MM.1S (cell line): Measurements from ENCODE around the gene CACHD1.
"Not testable (repeated sequence)": the region's sequence is repeated elsewhere in the genome, so short reads cannot be mapped to it uniquely, and the experiment has no call there.

ENCODE experiments used
- DNase-seq: peaks from one replicate; pipeline ENCODE4 v3.0.0-alpha.2; 2015
- H2AFZ ChIP-seq: fragments of 300-600 bp; sonication (generic); 2 replicates; pipeline ENCODE4 v1.6.0; 2016; ENCODE audit warnings: antibody characterized with exemption, low read length
- H3F3A ChIP-seq: fragments of 300-600 bp; sonication (generic); 2 replicates; pipeline ENCODE4 v1.6.1; 2016; ENCODE audit warnings: mild to moderate bottlenecking, antibody characterized with exemption, low read length, moderate library complexity, mixed read lengths; ENCODE audit not compliant: insufficient read depth
- H3K27ac ChIP-seq: fragments of 300-600 bp; sonication (generic); 2 replicates; pipeline ENCODE4 v1.5.1; 2016; ENCODE audit warnings: mild to moderate bottlenecking, low read length
- H3K27me3 ChIP-seq: fragments of 300-600 bp; sonication (generic); replicated peaks from 2 replicates; pipeline ENCODE4 v1.6.0; 2016; ENCODE audit warnings: low read length; ENCODE audit not compliant: insufficient read depth
- H3K36me3 ChIP-seq: fragments of 300-600 bp; sonication (generic); replicated peaks from 2 replicates; pipeline ENCODE4 v1.6.1; 2016; ENCODE audit warnings: mild to moderate bottlenecking, low read length, mixed read lengths; ENCODE audit not compliant: insufficient read depth
- H3K4me1 ChIP-seq: fragments of 300-600 bp; sonication (generic); 2 replicates; pipeline ENCODE4 v1.6.1; 2016; ENCODE audit warnings: low read length, mixed read lengths
- H3K4me2 ChIP-seq: fragments of 300-600 bp; sonication (generic); 2 replicates; pipeline ENCODE4 v1.6.0; 2016; ENCODE audit warnings: low read depth, low read length
- H3K4me3 ChIP-seq: fragments of 300-600 bp; sonication (generic); 2 replicates; pipeline ENCODE4 v1.5.1; 2016; ENCODE audit warnings: low read length, mixed read lengths
- H3K79me2 ChIP-seq: fragments of 300-600 bp; sonication (generic); 2 replicates; pipeline ENCODE4 v1.6.1; 2016; ENCODE audit warnings: mixed run types, low read length, mixed read lengths
- H3K9ac ChIP-seq: fragments of 300-600 bp; sonication (generic); 2 replicates; pipeline ENCODE4 v1.6.1; 2016; ENCODE audit warnings: low read length, mixed read lengths
- H3K9me2 ChIP-seq: fragments of 300-600 bp; sonication (generic); replicated peaks from 2 replicates; pipeline ENCODE4 v1.6.1; 2016; ENCODE audit warnings: mild to moderate bottlenecking, low read length, mixed read lengths; ENCODE audit not compliant: insufficient read depth
- H3K9me3 ChIP-seq: fragments of 300-600 bp; sonication (generic); replicated peaks from 2 replicates; pipeline ENCODE4 v1.6.1; 2016; ENCODE audit warnings: mild to moderate bottlenecking, low read length, mixed read lengths; ENCODE audit not compliant: insufficient read depth
- H4K20me1 ChIP-seq: fragments of 300-600 bp; sonication (generic); 2 replicates; pipeline ENCODE4 v1.6.1; 2016; ENCODE audit warnings: mild to moderate bottlenecking, low read length, moderate library complexity, mixed read lengths; ENCODE audit not compliant: insufficient read depth
- EZH2 ChIP-seq: fragments of 300-600 bp; sonication (generic); optimal IDR thresholded peaks from 2 replicates; pipeline ENCODE3; 2017; ENCODE audit warnings: low read depth, mild to moderate bottlenecking, antibody characterized with exemption, low read length, mixed read lengths
- EZH2phosphoT487 ChIP-seq: fragments of 300-600 bp; sonication (generic); IDR thresholded peaks from 2 replicates; pipeline ENCODE4 v1.6.1; 2018; ENCODE audit warnings: antibody characterized with exemption, low read length
- TF ChIP-seq, protein P1 (sequence below): fragments of 300-600 bp; sonication (generic); IDR thresholded peaks from 2 replicates; pipeline ENCODE4 v1.5.1; 2016; ENCODE audit warnings: antibody characterized with exemption, low read length, mixed read lengths

The CACHD1 gene

DNA sequence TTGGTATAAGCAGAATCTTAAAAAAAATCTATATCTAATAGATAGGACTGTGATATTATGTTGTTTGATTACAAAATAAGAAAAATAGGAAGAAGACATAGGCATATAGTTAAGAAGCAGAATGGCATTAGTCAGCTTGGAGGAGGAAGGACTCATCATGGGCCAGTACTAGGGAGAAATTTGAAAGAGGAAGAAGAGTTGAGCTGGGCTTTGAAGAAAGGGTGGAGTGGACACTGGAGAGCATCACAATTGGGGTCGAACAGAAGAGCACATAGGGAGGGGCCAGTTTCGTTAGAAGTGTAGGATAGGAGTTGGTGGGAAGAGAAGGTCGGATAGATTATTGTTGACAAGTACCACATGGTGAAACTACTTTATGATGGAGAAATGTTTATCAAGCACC lies 129.3 kb downstream of the CACHD1 start:
- Histone ChIP-seq H3K36me3 (no peaks in the 10 kb centered on the region), H3K4me2 (no peak overlapping the region), H3K4me3 (no peak overlapping the region), H3K79me2 (no peaks in the 10 kb centered on the region), H3K27ac (no peak overlapping the region), H3K4me1 (no peaks in the 10 kb centered on the region), H2AFZ (no peak overlapping the region), H4K20me1 (no peaks in the 10 kb centered on the region), H3F3A (no peaks in the 10 kb centered on the region), H3K27me3 (no peaks in the 10 kb centered on the region), H3K9ac (no peak overlapping the region), H3K9me2 (no peaks in the 10 kb centered on the region), H3K9me3 (no peaks in the 10 kb centered on the region)
- TF ChIP-seq, protein P1, sequence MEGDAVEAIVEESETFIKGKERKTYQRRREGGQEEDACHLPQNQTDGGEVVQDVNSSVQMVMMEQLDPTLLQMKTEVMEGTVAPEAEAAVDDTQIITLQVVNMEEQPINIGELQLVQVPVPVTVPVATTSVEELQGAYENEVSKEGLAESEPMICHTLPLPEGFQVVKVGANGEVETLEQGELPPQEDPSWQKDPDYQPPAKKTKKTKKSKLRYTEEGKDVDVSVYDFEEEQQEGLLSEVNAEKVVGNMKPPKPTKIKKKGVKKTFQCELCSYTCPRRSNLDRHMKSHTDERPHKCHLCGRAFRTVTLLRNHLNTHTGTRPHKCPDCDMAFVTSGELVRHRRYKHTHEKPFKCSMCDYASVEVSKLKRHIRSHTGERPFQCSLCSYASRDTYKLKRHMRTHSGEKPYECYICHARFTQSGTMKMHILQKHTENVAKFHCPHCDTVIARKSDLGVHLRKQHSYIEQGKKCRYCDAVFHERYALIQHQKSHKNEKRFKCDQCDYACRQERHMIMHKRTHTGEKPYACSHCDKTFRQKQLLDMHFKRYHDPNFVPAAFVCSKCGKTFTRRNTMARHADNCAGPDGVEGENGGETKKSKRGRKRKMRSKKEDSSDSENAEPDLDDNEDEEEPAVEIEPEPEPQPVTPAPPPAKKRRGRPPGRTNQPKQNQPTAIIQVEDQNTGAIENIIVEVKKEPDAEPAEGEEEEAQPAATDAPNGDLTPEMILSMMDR, result no peak
- TF ChIP-seq EZH2phosphoT487 (no peak), EZH2 (no peak)
- DNase-seq, result no peak

DNA sequence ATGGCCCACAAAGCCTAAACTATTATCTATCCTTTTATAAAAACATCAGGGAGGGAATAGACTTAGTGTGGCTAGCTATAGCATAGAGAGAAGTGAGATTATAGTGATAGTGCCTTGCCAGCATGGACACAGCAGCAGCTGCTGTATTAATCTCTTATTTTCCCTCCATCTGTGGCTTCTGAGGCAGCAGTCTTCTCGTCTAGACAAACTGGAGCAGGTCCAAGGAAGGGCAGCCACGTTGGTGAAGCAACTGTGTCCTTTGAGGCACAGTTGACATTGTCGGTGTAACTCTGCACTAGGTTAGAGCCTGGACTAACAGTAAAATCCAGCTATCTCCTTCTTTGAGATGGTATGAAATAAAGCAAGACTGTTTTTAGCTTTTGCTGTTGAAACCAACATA lies 131.3 kb downstream of the CACHD1 start:
- no peak for DNase-seq
- Histone ChIP-seq H4K20me1 (no peaks in the 10 kb centered on the region), H3K79me2 (no peaks in the 10 kb centered on the region), H3K36me3 (no peaks in the 10 kb centered on the region), H3F3A (no peaks in the 10 kb centered on the region), H3K27ac (no peak overlapping the region), H3K27me3 (no peaks in the 10 kb centered on the region), H3K9me3 (no peaks in the 10 kb centered on the region), H3K4me2 (no peak overlapping the region), H3K9me2 (no peaks in the 10 kb centered on the region), H3K4me3 (no peak overlapping the region), H3K9ac (no peak overlapping the region), H3K4me1 (no peaks in the 10 kb centered on the region), H2AFZ (no peak overlapping the region)
- TF ChIP-seq EZH2, result no peak
- no peak for TF ChIP-seq EZH2phosphoT487
- TF ChIP-seq, protein P1, result no peak

DNA sequence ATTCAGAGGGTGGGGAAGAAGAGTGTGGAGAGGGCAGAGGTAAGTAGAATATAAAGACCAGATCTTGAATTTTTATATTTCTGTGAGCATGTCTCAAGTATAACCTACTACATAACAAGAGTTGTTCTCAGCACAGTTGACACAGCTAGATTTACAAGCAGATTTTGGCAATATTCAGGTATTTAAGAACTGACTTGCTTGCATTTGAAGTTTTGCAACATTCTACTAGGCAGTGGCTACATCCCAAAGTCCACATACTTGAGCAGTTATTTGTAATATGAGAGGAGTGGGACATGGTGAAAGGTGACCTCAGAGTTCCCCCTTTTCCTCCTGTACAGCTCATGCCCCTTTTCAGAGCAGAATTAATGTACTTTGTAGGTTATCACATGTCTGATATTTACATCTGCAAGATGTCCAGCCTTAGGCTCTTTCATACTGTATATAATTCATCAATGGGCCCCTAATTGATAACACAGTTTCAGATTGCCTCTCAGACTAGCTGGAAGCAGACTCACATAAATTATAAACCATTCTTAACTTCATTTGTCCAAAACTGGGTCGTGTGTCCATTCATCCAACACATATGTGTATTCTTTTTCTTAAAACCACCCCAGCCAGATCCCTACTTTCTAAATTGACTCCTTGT lies 138.2 kb downstream of the CACHD1 start:
- no peaks in the 10 kb centered on the region for H3K27me3 ChIP-seq
- H4K20me1 ChIP-seq, result no peaks in the 10 kb centered on the region
- H3K79me2 ChIP-seq, result no peaks in the 10 kb centered on the region
- H3K4me1 ChIP-seq, result no peaks in the 10 kb centered on the region
- H3K9ac ChIP-seq, result no peak overlapping the region
- no peaks in the 10 kb centered on the region for H3K36me3 ChIP-seq
- H3K4me2 ChIP-seq, result no peak overlapping the region
- no peak overlapping the region for H3K27ac ChIP-seq
- TF ChIP-seq EZH2, result no peak
- H3K9me2 ChIP-seq, result no peaks in the 10 kb centered on the region
- no peak for DNase-seq
- no peak overlapping the region for H3K4me3 ChIP-seq
- H2AFZ ChIP-seq, result no peak overlapping the region
- H3F3A ChIP-seq, result no peaks in the 10 kb centered on the region
- H3K9me3 ChIP-seq, result no peaks in the 10 kb centered on the region

DNA sequence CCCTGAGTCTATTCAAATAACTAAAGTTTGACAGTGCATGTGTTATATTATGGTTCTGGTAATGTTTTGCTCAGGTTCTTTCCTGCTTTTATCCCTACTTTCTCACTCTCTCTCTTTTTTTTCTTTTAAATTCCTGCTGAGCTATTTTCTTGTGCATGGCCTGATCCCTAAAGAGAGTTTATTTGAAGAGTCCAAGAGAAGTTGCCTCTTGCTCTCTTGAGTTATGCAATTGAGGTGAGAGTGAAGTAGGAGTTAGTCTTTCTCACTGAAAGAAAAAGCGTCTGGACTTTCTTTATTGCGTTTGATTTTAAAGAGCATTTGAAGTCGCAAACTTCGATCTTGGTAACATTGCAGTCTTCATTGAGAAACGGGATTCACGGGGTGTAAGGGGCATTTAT lies 138.7 kb downstream of the CACHD1 start:
- DNase-seq, result no peak
- Histone ChIP-seq H3K4me2 (no peak overlapping the region), H4K20me1 (no peaks in the 10 kb centered on the region), H3K36me3 (no peaks in the 10 kb centered on the region), H3K4me3 (no peak overlapping the region), H3K4me1 (no peaks in the 10 kb centered on the region), H3F3A (no peaks in the 10 kb centered on the region), H3K9ac (no peak overlapping the region), H2AFZ (no peak overlapping the region), H3K27ac (no peak overlapping the region), H3K9me3 (no peaks in the 10 kb centered on the region), H3K9me2 (no peaks in the 10 kb centered on the region), H3K27me3 (no peaks in the 10 kb centered on the region), H3K79me2 (no peaks in the 10 kb centered on the region)
- TF ChIP-seq EZH2 (no peak), EZH2phosphoT487 (no peak)
- TF ChIP-seq, protein P1, result no peak

DNA sequence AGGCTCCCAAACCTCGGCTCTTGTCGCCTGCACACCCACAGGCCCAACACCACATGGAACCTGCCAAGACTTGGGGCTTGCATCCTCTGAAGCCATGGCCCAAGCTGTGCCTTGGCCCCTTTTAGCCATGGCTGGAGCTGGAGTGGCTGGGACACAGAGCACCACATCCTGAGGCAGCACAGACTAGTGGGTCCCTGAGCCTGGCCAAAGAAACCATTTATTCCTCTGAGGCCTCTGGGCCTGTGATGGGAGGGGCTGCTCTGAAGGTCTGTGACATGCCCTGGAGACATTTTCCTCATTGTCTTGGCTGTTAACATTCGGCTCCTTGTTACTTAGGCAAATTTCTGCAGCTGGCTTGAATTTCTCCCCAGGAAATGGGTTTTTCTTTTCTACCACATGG lies 141.0 kb downstream of the CACHD1 start:
- not testable (repeated sequence) for H3K9me2 ChIP-seq, H3K4me3 ChIP-seq, H4K20me1 ChIP-seq

More for the DNA sequence above, 141.0 kb downstream of the CACHD1 start:
- not testable (repeated sequence) for H2AFZ ChIP-seq, H3K36me3 ChIP-seq, H3K27ac ChIP-seq, DNase-seq, H3K79me2 ChIP-seq, H3K9ac ChIP-seq, H3K27me3 ChIP-seq, H3K9me3 ChIP-seq, H3F3A ChIP-seq, H3K4me2 ChIP-seq
- peaks cover 20% of the 10 kb centered on the region for H3K4me1 ChIP-seq
